ENCODE results near the gene SNX27. TPM values are rescaled to one million over a fixed set of nuclear protein-coding genes. Genes with fewer than 3 reads are reported as not detected.

SNX27 gene
- total and polyA plus RNA-seq, 10 of the 15 experiments (the other 5 are each of a cell fraction or from before 2014, with no cell fraction given), result 3.8 to 21.8 (median 12.5) TPM

GRCh38 chr1:151661751-151662150 is 49.9 kb downstream of the SNX27 start:
- CTCF ChIA-PET, result interaction anchor here (0.8 kb wide), 1 partner anchor 68 kb away, joined by 3 read pairs; no protein-coding TSS in a partner anchor
- BruUV-seq (replicated peaks), result no TSS peak
- Histone ChIP-seq H3K9ac (ENCODE audit: control insufficient read depth, insufficient read depth, low read length) (no peak overlapping the region), H3K36me3 (ENCODE audit: control insufficient read depth in 2 of 2, insufficient read depth in 2 of 2, low read length in 1 of 2) (peaks cover 0 to 10% of the 10 kb centered on the region in 2 experiments; a peak in 2 of 4 replicates), H3K27ac (ENCODE audit: control insufficient read depth, insufficient read depth) (no peak overlapping the region), H3K9me3 (replicated peaks; ENCODE audit: control insufficient read depth, insufficient read depth, low read length) (no peaks in the 10 kb centered on the region), H3K4me3 (no peak overlapping the region), H3K27me3 (replicated peaks in 1 of 2; ENCODE audit: control insufficient read depth in 2 of 2, insufficient read depth in 2 of 2, low read length in 1 of 2) (no peaks in the 10 kb centered on the region), H3K4me2 (ENCODE audit: control insufficient read depth, insufficient read depth) (no peak overlapping the region), H3K79me2 (ENCODE audit: control insufficient read depth, insufficient read depth, low read length) (no peaks in the 10 kb centered on the region), H4K20me1 (ENCODE audit: control insufficient read depth, insufficient read depth) (no peaks in the 10 kb centered on the region), H2AFZ (ENCODE audit: control insufficient read depth, low read depth, low read length) (no peak overlapping the region), H3K4me1 (ENCODE audit: control insufficient read depth, insufficient read depth, low read length) (no peaks in the 10 kb centered on the region)
- ATAC-seq (no peak), DNase-seq (ENCODE audit: low read depth, low spot score) (no peak), FAIRE-seq (no peak)
- in situ Hi-C loops (cut with MboI), result no loop called here
- TF ChIP-seq ATF2 (IDR thresholded peaks at IDR 0.05; ENCODE audit: low read length), result no peak
- no peak for TF ChIP-seq SUZ12 (IDR thresholded peaks at IDR 0.05; ENCODE audit: unreplicated experiment)
- TF ChIP-seq NR2C2 (IDR thresholded peaks at IDR 0.05; ENCODE audit: borderline replicate concordance, control insufficient read depth, insufficient read length, low read depth), result no peak
- TF ChIP-seq TCF7 (IDR thresholded peaks at IDR 0.05; ENCODE audit: borderline replicate concordance), result no peak
- TF ChIP-seq SKIL (IDR thresholded peaks at IDR 0.05; ENCODE audit: low read depth, poor library complexity, severe bottlenecking), result no peak
- no peak for TF ChIP-seq SREBF2 (IDR thresholded peaks at IDR 0.05; ENCODE audit: low read length)
- no peak for TF ChIP-seq NRF1 (conservative IDR thresholded peaks at IDR 0.05; ENCODE audit: low read depth, low read length)
- SMC1A ChIA-PET (ENCODE audit: uncharacterized antibody, unreplicated experiment), result no interaction called here
- intact Hi-C loops (cut with micrococcal nuclease; ENCODE audit: unreplicated experiment), result no loop called here
- WGBS (ENCODE audit: insufficient coverage, insufficient replicate concordance, low lambda C conversion rate, missing lambda C conversion rate), result 48% methylated on average over 6 of the region's 6 CpGs
- POLR2A ChIA-PET, result no interaction called here
- RAD21 ChIA-PET (ENCODE audit: unreplicated experiment), result no interaction called here
